GM19395 (cell line): ENCODE measurements around the gene PLXNA4.

Source experiments
- ATAC-seq: cut with Tn5 transposase; IDR thresholded peaks from one replicate; pipeline ENCODE4 v1.9.1; 2021; ENCODE audit warnings: mild to moderate bottlenecking, moderate library complexity; ENCODE audit not compliant: unreplicated experiment

The PLXNA4 gene

DNA sequence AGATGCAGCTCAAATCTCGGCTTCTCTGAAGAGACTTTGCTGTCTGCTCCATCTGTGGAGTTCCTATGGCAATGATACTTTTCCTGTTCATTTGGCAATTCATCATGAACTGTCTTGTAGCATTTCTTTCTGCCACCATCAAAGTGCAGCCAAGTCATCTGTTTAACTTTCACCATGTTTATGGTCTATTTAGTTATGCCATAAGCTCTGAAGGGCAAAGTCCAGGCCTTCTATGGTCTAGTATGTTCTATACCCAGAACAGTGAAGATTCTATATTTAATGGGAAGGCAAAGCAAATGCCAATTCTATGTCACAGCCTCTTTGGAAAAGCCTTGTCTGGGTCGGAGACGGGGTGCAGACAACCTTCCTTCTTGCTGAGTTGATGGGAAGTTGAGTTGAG is 472.6 kb downstream of the PLXNA4 start:
- ATAC-seq: no peak

DNA sequence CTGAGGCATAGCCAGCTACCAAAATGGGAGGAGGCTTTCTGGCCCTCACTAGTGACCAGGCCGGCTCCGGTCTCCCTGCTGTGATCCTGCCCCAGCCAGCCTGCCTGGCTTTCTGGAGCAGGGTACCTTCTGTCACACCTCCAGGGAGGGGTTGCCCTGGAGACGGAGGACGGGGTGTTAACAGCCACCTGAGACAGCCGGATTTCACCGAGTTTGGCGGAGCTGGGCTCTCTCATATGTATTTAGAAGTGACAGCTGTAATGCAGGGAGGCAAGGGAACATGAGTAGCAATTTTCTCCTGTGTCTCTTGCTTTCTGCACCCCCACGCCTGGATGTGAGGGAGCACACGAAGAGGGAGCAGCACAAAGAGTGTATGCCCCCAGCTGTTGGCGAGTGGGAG is 473.3 kb downstream of the PLXNA4 start:
- no peak for ATAC-seq

DNA sequence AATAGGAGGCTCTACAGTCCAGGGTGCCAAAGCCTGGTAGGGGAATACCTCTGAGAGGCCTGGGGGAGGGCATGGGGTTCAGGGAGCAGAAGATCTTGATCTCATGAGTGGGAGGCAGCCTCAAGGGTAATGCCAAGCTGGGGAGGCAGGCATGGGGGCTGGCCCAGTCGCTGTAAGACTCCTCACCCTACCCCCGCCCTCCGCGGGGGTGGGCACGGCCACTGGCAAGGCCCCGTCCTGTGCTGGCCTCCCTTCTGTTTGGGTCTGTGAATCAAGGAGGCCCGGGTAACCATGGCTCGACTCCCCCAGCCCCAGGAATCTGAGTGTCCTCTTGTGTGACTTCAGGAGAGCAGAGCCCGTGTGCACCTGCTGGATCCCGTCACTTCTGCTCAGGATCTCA is 473.9 kb downstream of the PLXNA4 start:
- ATAC-seq: no peak

DNA sequence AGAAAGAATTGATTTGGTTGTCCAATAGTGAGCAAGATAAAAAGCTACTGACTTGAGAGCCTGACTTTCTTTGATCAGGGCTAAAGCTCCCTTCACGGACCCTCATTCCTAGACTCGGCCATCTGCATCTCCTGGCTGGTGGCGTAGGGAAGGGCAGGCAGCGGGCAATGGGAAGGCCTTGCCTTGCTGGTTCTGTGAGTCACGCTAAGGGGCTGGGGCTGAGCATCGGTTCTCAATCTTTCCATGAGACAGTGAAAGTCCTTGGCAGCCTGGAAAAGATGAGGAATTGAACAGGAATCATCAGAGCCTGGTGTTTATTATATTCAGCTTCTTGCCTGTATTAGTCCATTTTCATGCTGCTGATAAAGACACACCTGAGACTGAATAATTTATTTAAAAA is 475.3 kb downstream of the PLXNA4 start:
- ATAC-seq: no peak

DNA sequence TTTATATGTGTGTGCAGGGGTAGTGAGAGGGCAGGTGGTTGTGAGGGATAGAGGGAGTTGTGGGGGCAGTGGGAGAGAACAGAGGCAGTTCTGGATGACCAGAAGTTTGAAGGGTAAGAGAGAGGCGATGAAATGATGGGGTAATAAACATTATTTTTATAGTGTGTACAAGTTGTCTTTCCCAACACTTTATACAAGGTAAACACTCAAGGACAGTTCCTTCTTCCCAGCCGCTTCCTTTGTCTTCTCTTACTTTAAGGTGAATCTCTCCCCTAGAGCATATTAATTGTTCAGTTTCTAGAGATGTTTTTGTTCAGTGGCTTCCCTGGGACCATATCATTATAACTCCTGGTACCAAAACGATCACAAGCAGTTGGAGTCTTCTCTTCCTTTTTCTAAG is 475.8 kb downstream of the PLXNA4 start:
- no peak for ATAC-seq

- no peak for ATAC-seq
These were observed 477.1 kb downstream of the PLXNA4 start for GRCh38 chr7:132099163-132099562.

DNA sequence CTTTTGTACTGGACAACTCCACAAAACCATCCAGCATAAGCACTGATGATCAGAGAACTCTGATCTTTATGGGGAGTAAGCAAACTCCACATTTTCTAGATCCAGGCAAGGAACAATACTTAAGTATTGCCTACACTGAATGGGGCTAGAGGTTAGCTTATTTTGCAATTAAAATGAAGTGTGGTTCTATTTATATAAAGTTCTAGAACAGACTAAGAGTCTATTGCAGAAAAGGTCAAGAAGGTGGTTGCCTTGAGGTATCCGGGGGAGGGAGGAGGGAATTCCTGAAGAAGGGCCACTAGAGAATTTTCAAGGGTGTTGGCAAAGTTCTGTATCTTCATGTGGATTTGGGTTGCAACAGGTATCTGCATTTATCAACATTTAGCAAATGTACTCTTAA is 477.9 kb downstream of the PLXNA4 start:
- no peak for ATAC-seq

GRCh38 chr7:132097550-132098134 is 478.6 kb downstream of the PLXNA4 start:
- ATAC-seq: no peak

GRCh38 chr7:132095111-132095765 is 481.0 kb downstream of the PLXNA4 start:
- no peak for ATAC-seq

DNA sequence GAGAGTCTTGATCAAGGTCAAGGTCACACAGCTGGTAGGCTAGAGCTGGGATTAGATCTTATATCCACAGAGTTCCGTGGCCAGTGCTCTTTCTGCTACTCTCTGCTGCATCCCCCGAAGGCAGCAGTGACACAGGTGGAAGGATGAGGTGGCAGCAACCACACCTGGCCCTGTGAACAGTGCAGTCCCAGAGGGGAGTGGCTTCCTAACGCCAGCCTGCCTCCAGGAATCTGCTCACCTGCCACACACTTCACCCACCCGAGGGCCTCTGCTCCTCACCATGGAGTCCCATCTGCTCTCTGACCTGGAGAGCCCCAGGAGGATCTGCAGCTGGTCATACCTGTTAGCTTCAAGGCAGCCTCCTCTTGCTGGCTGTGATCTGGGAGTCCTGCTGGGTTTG is 484.2 kb downstream of the PLXNA4 start:
- no peak for ATAC-seq

DNA sequence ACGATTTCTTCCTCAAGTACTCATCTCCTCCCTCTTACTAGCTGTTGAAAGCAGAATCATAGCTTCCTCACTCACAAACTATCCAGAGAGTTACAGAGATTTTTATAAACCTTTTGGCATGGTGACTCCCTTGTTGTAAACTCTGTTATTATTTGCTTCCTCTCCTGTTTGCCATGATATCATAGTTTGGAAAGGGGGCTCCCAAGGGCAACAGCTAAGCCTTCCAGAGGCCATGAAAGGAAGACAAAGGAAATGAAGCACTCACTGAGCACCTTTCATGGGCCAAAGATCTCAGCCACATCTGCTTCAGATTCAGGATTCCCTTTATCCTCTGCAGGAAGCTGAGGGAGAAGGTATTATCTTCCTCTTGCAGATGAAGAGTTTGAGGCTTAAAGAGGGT is 484.6 kb downstream of the PLXNA4 start:
- ATAC-seq: no peak

DNA sequence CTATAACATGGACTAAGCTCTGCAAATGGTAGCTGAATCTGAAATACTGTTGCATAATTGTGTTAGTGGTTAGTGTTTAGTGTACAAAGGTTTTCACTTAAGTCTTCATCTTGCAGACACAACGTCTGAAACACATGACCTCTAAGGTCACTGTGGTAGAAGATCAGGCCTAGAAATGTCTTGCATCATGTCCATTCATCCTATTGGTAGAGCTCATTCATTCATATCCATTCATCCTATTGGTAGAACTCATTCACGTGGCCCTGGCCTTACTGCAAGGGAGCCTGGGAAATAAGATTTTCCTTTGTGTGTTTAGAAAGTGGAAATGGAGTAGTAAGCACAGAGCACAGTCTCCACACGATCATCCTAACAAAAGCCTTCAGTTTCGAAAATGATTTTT is 485.8 kb downstream of the PLXNA4 start:
- ATAC-seq: no peak

DNA sequence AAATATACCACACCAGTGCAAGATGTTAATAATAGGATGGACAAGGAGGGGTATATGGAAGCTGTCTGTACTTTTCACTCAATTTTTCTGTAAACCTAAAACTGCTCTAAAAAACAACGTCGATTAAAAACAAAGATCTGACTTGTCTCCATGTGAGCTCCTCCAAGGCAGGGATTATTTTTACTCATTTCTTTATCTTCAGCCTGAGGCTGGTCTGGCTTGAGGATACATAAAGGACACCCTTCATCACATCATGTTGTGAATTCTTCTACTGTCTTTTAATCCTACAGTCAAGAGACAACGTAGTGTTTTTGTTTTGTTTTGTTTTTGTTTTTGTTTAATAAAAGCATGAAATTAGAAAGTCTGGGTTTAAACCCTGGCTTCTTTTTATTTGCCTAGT is 486.9 kb downstream of the PLXNA4 start:
- ATAC-seq: no peak

- no peak for ATAC-seq
These were observed 488.8 kb downstream of the PLXNA4 start for GRCh38 chr7:132087421-132087820.

- ATAC-seq: no peak
These were observed 491.4 kb downstream of the PLXNA4 start for GRCh38 chr7:132084776-132085388.

- ATAC-seq: no peak
These were observed 492.6 kb downstream of the PLXNA4 start for GRCh38 chr7:132083537-132084123.

DNA sequence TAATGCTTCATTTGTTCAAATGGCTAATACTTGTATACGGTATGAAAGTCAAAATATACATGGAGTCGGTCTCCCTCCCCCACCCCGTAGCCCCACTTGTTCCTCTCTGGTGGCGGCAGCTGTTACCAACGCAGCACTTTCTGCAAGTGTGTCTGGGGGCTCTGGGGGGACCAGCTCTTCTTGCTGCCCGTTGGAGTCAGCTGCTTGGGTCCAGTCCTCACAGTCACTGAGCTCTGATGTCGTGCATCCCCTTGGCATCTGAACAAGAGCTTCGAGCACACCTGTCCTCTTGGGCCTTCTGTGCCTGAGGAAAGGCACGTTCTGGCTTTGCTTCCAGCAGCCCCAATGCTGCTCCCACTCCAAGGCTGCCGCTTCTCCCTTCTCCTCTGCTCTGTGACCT is 493.1 kb downstream of the PLXNA4 start:
- no peak for ATAC-seq

GRCh38 chr7:132082394-132082793 is 493.9 kb downstream of the PLXNA4 start:
- ATAC-seq: no peak

GRCh38 chr7:132081686-132082085 is 494.6 kb downstream of the PLXNA4 start:
- no peak for ATAC-seq

DNA sequence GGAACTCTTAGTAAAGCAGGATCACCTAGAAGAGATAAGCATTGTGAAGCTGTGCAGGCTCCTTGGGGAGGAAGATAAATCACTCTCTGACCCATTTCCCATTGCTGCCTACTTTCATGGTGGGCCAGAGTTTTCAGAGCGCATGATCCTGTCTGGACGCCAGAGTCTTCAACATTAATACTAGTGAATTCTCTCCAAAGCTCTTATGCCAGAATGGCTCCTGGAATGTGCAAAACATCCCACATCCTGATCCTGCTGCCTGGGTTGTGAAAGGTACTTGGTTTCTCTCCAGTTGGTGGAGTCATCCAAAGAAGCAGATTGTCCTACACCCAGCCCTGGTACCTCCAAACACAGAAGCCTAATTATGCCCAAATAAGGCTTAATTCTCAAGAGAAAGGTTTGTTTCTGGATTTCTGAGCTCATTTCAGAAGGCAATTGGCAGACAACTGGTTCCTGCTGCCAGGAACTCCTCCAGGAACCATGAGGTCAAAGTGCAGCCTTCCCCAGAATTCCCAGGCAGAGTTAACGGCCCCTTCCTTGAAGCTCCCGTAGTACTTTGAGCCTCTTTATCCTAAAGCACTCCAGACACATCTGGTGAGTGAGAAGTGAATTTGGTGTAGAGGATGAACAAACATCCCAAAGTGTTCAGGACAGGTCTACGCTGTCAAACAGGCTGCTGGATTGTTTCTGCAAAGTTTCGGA is 495.2 kb downstream of the PLXNA4 start:
- ATAC-seq: no peak

DNA sequence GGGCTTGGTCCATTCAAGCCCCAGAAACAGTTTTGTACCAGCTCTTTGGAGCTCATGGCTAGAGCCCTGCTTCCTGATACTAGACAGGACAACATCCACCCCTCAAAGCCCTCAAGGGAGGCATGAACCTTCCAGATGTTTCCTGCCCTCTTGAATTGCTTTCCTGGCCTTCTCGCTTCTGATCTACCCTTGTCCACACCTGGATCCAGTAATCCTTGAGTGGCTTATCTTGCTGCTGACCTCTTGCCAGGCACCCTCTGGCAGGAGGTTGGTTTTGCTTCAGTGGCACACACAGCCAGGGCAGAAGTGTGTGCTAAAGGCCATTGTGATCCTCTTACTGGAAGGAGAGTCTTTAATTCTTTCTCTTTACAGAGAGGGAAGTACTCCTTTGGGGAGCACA is 495.8 kb downstream of the PLXNA4 start:
- ATAC-seq: no peak
